Measurements from ENCODE around the gene NGFR.

GRCh38 chr17:49547566-49547965 is 52.5 kb downstream of the NGFR start:
- TF ChIP-seq, protein P1, sequence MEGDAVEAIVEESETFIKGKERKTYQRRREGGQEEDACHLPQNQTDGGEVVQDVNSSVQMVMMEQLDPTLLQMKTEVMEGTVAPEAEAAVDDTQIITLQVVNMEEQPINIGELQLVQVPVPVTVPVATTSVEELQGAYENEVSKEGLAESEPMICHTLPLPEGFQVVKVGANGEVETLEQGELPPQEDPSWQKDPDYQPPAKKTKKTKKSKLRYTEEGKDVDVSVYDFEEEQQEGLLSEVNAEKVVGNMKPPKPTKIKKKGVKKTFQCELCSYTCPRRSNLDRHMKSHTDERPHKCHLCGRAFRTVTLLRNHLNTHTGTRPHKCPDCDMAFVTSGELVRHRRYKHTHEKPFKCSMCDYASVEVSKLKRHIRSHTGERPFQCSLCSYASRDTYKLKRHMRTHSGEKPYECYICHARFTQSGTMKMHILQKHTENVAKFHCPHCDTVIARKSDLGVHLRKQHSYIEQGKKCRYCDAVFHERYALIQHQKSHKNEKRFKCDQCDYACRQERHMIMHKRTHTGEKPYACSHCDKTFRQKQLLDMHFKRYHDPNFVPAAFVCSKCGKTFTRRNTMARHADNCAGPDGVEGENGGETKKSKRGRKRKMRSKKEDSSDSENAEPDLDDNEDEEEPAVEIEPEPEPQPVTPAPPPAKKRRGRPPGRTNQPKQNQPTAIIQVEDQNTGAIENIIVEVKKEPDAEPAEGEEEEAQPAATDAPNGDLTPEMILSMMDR (IDR thresholded peaks at IDR 0.05): no peak
- TF ChIP-seq POLR2A (IDR thresholded peaks at IDR 0.05) (no peak), POLR2AphosphoS5 (IDR thresholded peaks at IDR 0.05) (no peak)

Measured in transverse colon (tissue), 4 donors.